A549 (cell line): ENCODE results near the gene GIT1. TPM values are rescaled to one million over a fixed set of nuclear protein-coding genes. Genes with fewer than 3 reads are reported as not detected.
"Not testable (repeated sequence)": the region's sequence is repeated elsewhere in the genome, so short reads cannot be mapped to it uniquely, and the experiment has no call there.

ENCODE experiments used
- ATAC-seq, 2 experiments: fragments of 200-7000 bp in 1 of 2; fragments of >200 bp in 1 of 2; cut with Nextera tagmentation in 1 of 2; cut with Tn5 transposase in 1 of 2; 3 replicates each; pipeline versions ENCODE4 v1.8.0 to v1.9.1; 2018 to 2020; ENCODE audit warnings: mild to moderate bottlenecking in 1 of 2, moderate library complexity in 1 of 2
- CTCF ChIA-PET: fragments of 300-600 bp; sonication (Branson Sonifier 250); formaldehyde crosslinking; extraction: SDS; loops from one replicate; lab custom pipeline; 2021; ENCODE audit warnings: antibody characterized with exemption, inconsistent platforms; lab: Yijun Ruan, JAX
- POLR2A ChIA-PET: fragments of 350-600 bp; formaldehyde crosslinking; extraction: SDS; loops from one replicate; lab custom pipeline; 2021; ENCODE audit warnings: antibody characterized with exemption, inconsistent platforms; lab: Yijun Ruan, JAX
- DNase-seq, 2 experiments: peaks; one replicate each; pipeline versions ENCODE4 v3.0.0 to v3.0.0-alpha.2; 2011 to 2016; ENCODE audit warnings: low read depth in 1 of 2, low spot score in 1 of 2
- FAIRE-seq: peaks from 2 replicates; lab custom pipeline; 2011; peaks lifted over from hg19 to GRCh38; lab: Jason Lieb, UNC
- H3K27ac ChIP-seq, 2 experiments: fragments of >200 bp; sonication (Bioruptor Twin); formaldehyde crosslinking; 3 replicates each; pipeline ENCODE4 v1.5.1; 2016 to 2017
- H3K4me1 ChIP-seq: fragments of >200 bp; sonication (Bioruptor Twin); formaldehyde crosslinking; 3 replicates; pipeline ENCODE4 v1.6.1; 2016
- H3K4me2 ChIP-seq: fragments of >200 bp; sonication (Bioruptor Twin); formaldehyde crosslinking; 3 replicates; pipeline ENCODE4 v1.6.1; 2016
- H3K4me3 ChIP-seq: fragments of >200 bp; sonication (Bioruptor Twin); formaldehyde crosslinking; 3 replicates; pipeline ENCODE4 v1.5.1; 2016
- H3K9me3 ChIP-seq: fragments of >200 bp; sonication (Bioruptor Twin); formaldehyde crosslinking; 3 replicates; pipeline ENCODE4 v1.6.1; 2016
- BHLHE40 ChIP-seq: IDR thresholded peaks from 2 replicates; pipeline ENCODE4 v1.6.1; 2012; ENCODE audit warnings: low read depth, low read length, inconsistent platforms
- CEBPB ChIP-seq, 2 experiments: fragments of >200 bp in 1 of 2; sonication (Bioruptor Twin) in 1 of 2; formaldehyde crosslinking in 1 of 2; IDR thresholded peaks; 2 replicates each; pipeline ENCODE4 v1.6.1; 2012 to 2016
- CHD2 ChIP-seq: fragments of 150-350 bp; IDR thresholded peaks from 2 replicates; pipeline ENCODE4 v1.6.1; 2014; ENCODE audit warnings: low read length; ENCODE audit not compliant: partially characterized antibody
- EHF ChIP-seq: fragments of 250-450 bp; sonication (Bioruptor Pico); IDR thresholded peaks from 2 replicates; pipeline ENCODE4 v1.5.0; 2020; ENCODE audit warnings: mild to moderate bottlenecking
- EP300 ChIP-seq, 2 experiments: fragments of >200 bp; sonication (Bioruptor Twin); formaldehyde crosslinking; IDR thresholded peaks; 2 replicates in 1 of 2; 3 replicates in 1 of 2; pipeline ENCODE4 v1.6.1; 2016 to 2017
- ESRRA ChIP-seq: fragments of 150-350 bp; IDR thresholded peaks from 2 replicates; pipeline ENCODE4 v1.6.1; 2014; ENCODE audit warnings: mild to moderate bottlenecking, low read length, borderline replicate concordance
- FOSL2 ChIP-seq, 2 experiments: fragments of 450-650 bp in 1 of 2; fragments of >200 bp in 1 of 2; sonication (Bioruptor Twin) in 1 of 2; formaldehyde crosslinking; IDR thresholded peaks; 2 replicates each; pipeline versions ENCODE4 v1.5.0 to v1.6.1; 2016 to 2020; ENCODE audit warnings: mild to moderate bottlenecking in 1 of 2, moderate library complexity in 1 of 2
- HES2 ChIP-seq: fragments of >200 bp; sonication (Bioruptor Twin); formaldehyde crosslinking; IDR thresholded peaks from 2 replicates; pipeline ENCODE4 v1.6.1; 2016
- HOXA7 ChIP-seq: fragments of 250-450 bp; sonication (Bioruptor Pico); IDR thresholded peaks from 2 replicates; pipeline ENCODE4 v1.5.0; 2020; ENCODE audit warnings: mild to moderate bottlenecking, moderate library complexity
- HOXB5 ChIP-seq: fragments of 250-450 bp; sonication (Bioruptor Pico); IDR thresholded peaks from 2 replicates; pipeline ENCODE4 v1.5.0; 2020; ENCODE audit warnings: mild to moderate bottlenecking, moderate library complexity
- JUN ChIP-seq, 2 experiments: fragments of >200 bp; sonication (Bioruptor Twin); formaldehyde crosslinking; IDR thresholded peaks; 2 replicates in 1 of 2; 3 replicates in 1 of 2; pipeline ENCODE4 v1.6.1; 2016 to 2017
- MAX ChIP-seq: IDR thresholded peaks from 2 replicates; pipeline ENCODE4 v1.6.1; 2012
- NFE2L2 ChIP-seq: fragments of 150-350 bp; conservative IDR thresholded peaks from 2 replicates; pipeline ENCODE4 v1.6.1; 2014; ENCODE audit warnings: low read length
- POLR2A ChIP-seq: IDR thresholded peaks from 2 replicates; pipeline ENCODE4 v1.6.1; 2012; ENCODE audit warnings: mild to moderate bottlenecking, low read length
- POLR2AphosphoS2 ChIP-seq: conservative IDR thresholded peaks from 2 replicates; pipeline ENCODE4 v1.6.1; 2012; ENCODE audit warnings: low read length, improper control_type of control experiment, inconsistent platforms
- RARB ChIP-seq: fragments of 250-450 bp; sonication (Bioruptor Pico); IDR thresholded peaks from 2 replicates; pipeline ENCODE4 v1.8.0; 2021; ENCODE audit warnings: mild to moderate bottlenecking, moderate library complexity
- SMC3 ChIP-seq: fragments of >200 bp; sonication (Bioruptor Twin); formaldehyde crosslinking; IDR thresholded peaks from 3 replicates; pipeline ENCODE4 v1.6.1; 2018; ENCODE audit warnings: inconsistent platforms
- ZNF302 ChIP-seq: fragments of 250-450 bp; sonication (Bioruptor Pico); IDR thresholded peaks from 2 replicates; pipeline ENCODE4 v1.9.0; 2021; ENCODE audit warnings: inconsistent platforms, mild to moderate bottlenecking, moderate library complexity
- WGBS: methylation state at CpG from one replicate; pipeline ENCODE4 v1.1.6; 2017; ENCODE audit errors: missing lambda C conversion rate; 5-methylcytosine and 5-hydroxymethylcytosine counted together
- polyA plus RNA-seq, 4 experiments: library from polyadenylated mRNA; depleted of rRNA in 3 of 4; stranded (reverse); fragments of >200 nt; fragmentation: RNase III in 1 of 4; extraction: RNeasy Plus Mini Kit Qiagen cat#74134 plus additional on column Dnase treatment in 1 of 4; gene quantifications; 2 replicates in 3 of 4; 3 replicates in 1 of 4; pipeline ENCODE4 v1.2.3, GENCODE V29; 2011 to 2017
- TF ChIP-seq, protein P1 (sequence below): IDR thresholded peaks from 2 replicates; pipeline ENCODE4 v1.6.1; 2012; ENCODE audit warnings: low read depth, borderline replicate concordance
- TF ChIP-seq, protein P2 (sequence below): fragments of >200 bp; sonication (Bioruptor Twin); formaldehyde crosslinking; IDR thresholded peaks from 3 replicates; pipeline ENCODE4 v1.6.1; 2016
- TF ChIP-seq, protein P3 (sequence below): IDR thresholded peaks from 2 replicates; pipeline ENCODE4 v1.6.1; 2012
- TF ChIP-seq, protein P4 (sequence below): fragments of 450-650 bp; IDR thresholded peaks from 2 replicates; pipeline ENCODE4 v1.6.1; 2014; ENCODE audit warnings: antibody characterized with exemption

GIT1 gene
- polyA plus RNA-seq, 2 of the 4 experiments (the other 2 are of a cell fraction), result 47.8 to 53.0 TPM

- TF ChIP-seq HOXB5 (CRISPR knock-in tag) (no peak), CHD2 (no peak), POLR2AphosphoS2 (no peak), ESRRA (no peak), HOXA7 (CRISPR knock-in tag) (no peak)
- TF ChIP-seq, protein P1, sequence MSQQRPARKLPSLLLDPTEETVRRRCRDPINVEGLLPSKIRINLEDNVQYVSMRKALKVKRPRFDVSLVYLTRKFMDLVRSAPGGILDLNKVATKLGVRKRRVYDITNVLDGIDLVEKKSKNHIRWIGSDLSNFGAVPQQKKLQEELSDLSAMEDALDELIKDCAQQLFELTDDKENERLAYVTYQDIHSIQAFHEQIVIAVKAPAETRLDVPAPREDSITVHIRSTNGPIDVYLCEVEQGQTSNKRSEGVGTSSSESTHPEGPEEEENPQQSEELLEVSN, result no peak
- TF ChIP-seq, all 56 proteins: peak for 0
Measured at GRCh38 chr17:29561554-29562517, 27.6 kb downstream of the GIT1 start (continued).

GRCh38 chr17:29560316-29560715 lies 29.1 kb downstream of the GIT1 start:
- ChIA-PET CTCF (interaction anchor here (1.4 to 22.8 kb wide), 4 partner anchors 21 to 190 kb away, joined by 6 to 383 read pairs (median 11); no protein-coding TSS in a partner anchor), POLR2A (no interaction called here)
- TF ChIP-seq JUN (IDR thresholded peaks at IDR 0.05) (no peak), POLR2A (no peak), NFE2L2 (no peak), FOSL2 (IDR thresholded peaks at IDR 0.05) (no peak), FOSL2 (CRISPR knock-in tag; IDR thresholded peaks at IDR 0.05) (no peak), RARB (no peak), MAX (no peak), BHLHE40 (no peak)
- TF ChIP-seq, protein P2, sequence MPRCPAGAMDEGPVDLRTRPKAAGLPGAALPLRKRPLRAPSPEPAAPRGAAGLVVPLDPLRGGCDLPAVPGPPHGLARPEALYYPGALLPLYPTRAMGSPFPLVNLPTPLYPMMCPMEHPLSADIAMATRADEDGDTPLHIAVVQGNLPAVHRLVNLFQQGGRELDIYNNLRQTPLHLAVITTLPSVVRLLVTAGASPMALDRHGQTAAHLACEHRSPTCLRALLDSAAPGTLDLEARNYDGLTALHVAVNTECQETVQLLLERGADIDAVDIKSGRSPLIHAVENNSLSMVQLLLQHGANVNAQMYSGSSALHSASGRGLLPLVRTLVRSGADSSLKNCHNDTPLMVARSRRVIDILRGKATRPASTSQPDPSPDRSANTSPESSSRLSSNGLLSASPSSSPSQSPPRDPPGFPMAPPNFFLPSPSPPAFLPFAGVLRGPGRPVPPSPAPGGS, result no peak
- TF ChIP-seq, protein P1, result no peak
- ATAC-seq (no peak), DNase-seq (no peak), FAIRE-seq (no peak)
- H3K4me2 ChIP-seq, result no peak overlapping the region
- H3K9me3 ChIP-seq, result no peaks in the 10 kb centered on the region
- H3K27ac ChIP-seq, result no peak overlapping the region
- no peak overlapping the region for H3K4me3 ChIP-seq
- WGBS, result 94% methylated on average over 6 of the region's 6 CpGs
- H3K4me1 ChIP-seq, result peaks cover 37% of the 10 kb centered on the region

GRCh38 chr17:29559640-29560039 lies 29.8 kb downstream of the GIT1 start:
- no peak for DNase-seq
- Histone ChIP-seq H3K4me3 (no peak overlapping the region), H3K4me1 (peaks cover 35% of the 10 kb centered on the region), H3K27ac (no peak overlapping the region), H3K9me3 (no peaks in the 10 kb centered on the region), H3K4me2 (no peak overlapping the region)
- WGBS, result 88% methylated on average over 2 of the region's 2 CpGs
- no peak for ATAC-seq
- CTCF ChIA-PET, result interaction anchor here (0.6 to 22.8 kb wide), 4 partner anchors 21 to 1145 kb away, joined by 3 to 383 read pairs (median 7); no protein-coding TSS in a partner anchor
- POLR2A ChIA-PET, result no interaction called here
- TF ChIP-seq EP300 (IDR thresholded peaks at IDR 0.05), result no peak
- no peak for TF ChIP-seq POLR2A
- no peak for TF ChIP-seq ZNF302 (CRISPR knock-in tag)
- TF ChIP-seq HES2, result no peak
- TF ChIP-seq SMC3, result no peak
- no peak for TF ChIP-seq CEBPB (IDR thresholded peaks at IDR 0.05)
- TF ChIP-seq EHF (CRISPR knock-in tag), result no peak
- TF ChIP-seq, protein P3, sequence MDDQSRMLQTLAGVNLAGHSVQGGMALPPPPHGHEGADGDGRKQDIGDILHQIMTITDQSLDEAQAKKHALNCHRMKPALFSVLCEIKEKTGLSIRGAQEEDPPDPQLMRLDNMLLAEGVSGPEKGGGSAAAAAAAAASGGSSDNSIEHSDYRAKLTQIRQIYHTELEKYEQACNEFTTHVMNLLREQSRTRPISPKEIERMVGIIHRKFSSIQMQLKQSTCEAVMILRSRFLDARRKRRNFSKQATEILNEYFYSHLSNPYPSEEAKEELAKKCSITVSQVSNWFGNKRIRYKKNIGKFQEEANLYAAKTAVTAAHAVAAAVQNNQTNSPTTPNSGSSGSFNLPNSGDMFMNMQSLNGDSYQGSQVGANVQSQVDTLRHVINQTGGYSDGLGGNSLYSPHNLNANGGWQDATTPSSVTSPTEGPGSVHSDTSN, result no peak
- TF ChIP-seq, protein P4, sequence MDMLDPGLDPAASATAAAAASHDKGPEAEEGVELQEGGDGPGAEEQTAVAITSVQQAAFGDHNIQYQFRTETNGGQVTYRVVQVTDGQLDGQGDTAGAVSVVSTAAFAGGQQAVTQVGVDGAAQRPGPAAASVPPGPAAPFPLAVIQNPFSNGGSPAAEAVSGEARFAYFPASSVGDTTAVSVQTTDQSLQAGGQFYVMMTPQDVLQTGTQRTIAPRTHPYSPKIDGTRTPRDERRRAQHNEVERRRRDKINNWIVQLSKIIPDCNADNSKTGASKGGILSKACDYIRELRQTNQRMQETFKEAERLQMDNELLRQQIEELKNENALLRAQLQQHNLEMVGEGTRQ, result no peak
- FAIRE-seq, result no peak

DNA sequence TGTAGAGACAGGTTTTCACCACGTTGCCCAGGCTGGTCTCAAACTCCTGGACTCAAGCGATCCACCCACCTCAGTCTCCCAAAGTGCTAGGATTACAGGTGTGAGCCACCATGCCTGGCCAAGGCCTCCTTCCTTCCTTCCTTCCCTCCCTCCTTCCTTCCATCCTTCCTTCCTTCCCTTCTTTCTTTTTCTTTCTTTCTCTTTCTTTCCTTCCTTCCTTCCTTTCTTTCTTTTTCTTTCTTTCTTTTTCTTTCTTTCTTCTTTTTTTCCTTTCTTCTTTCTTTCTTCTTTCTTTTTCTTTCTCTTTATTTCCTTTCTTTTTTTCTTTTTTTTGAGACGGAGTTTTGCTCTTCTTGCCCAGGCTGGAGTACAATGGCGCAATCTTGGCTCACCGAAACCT lies 31.3 kb downstream of the GIT1 start:
- ATAC-seq, FAIRE-seq, DNase-seq, H3K4me2 ChIP-seq, H3K4me3 ChIP-seq, H3K9me3 ChIP-seq: not testable (repeated sequence)
- ChIA-PET CTCF (interaction anchor here (2.6 to 5.0 kb wide), 3 partner anchors 13 to 188 kb away, joined by 7 to 25 read pairs (median 11); no protein-coding TSS in a partner anchor), POLR2A (interaction anchor here (0.7 kb wide), 1 partner anchor 188 kb away, joined by 3 read pairs; no protein-coding TSS in a partner anchor)
- 88% methylated on average over 5 of the region's 5 CpGs for WGBS
- H3K27ac ChIP-seq, result 0 out of 6 replicates have a peak overlapping the region, but pooled peaks of 1 of the 2 experiments have one; percentile 1
- H3K4me1 ChIP-seq, result peaks cover 33% of the 10 kb centered on the region
